HFFc6 (cell line): ENCODE measurements around the gene SMAD3. TPM values are rescaled to one million over a fixed set of nuclear protein-coding genes. Genes with fewer than 3 reads are reported as not detected.

Experiments used
- DNase-seq: peaks from one replicate; pipeline ENCODE4 v3.0.0-alpha.2; 2018
- H3K27ac Mint-ChIP-seq: 2 replicates; pipeline ENCODE4 v1.8.0; 2020; ENCODE audit warnings: mild to moderate bottlenecking, mixed read lengths
- H3K27me3 Mint-ChIP-seq: 2 replicates; pipeline ENCODE4 v1.8.0; 2021; ENCODE audit warnings: mild to moderate bottlenecking, moderate library complexity, mixed read lengths; ENCODE audit not compliant: insufficient read depth
- H3K36me3 Mint-ChIP-seq: 2 replicates; pipeline ENCODE4 v1.8.0; 2021; ENCODE audit warnings: low read depth, mixed read lengths
- H3K4me1 Mint-ChIP-seq: 2 replicates; pipeline ENCODE4 v1.8.0; 2020; ENCODE audit warnings: low read depth, mixed read lengths
- H3K4me3 Mint-ChIP-seq: 2 replicates; pipeline ENCODE4 v1.8.0; 2020; ENCODE audit warnings: mild to moderate bottlenecking, moderate library complexity, mixed read lengths
- H3K9me3 Mint-ChIP-seq: 2 replicates; pipeline ENCODE4 v1.8.0; 2020; ENCODE audit warnings: mild to moderate bottlenecking, mixed read lengths
- CTCF ChIP-seq: fragments of 200-600 bp; sonication (generic); IDR thresholded peaks from 2 replicates; pipeline ENCODE4 v1.5.0; 2021; ENCODE audit warnings: antibody characterized with exemption, mild to moderate bottlenecking
- total RNA-seq, 6 experiments: library from RNA; stranded (reverse); fragmentation: NEBNext Ultra II Directional; extraction: Animal tissue kit (Norgen Biotek cat#: 25700); gene quantifications; 2 replicates in 1 of 6; 3 replicates in 5 of 6; pipeline ENCODE4 v1.2.3, GENCODE V29; 2021

SMAD3 gene
- total RNA-seq, 6 experiments from 2014 or later, result 54.3 to 132 (median 118) TPM

GRCh38 chr15:67126551-67127330 lies 61.3 kb downstream of the SMAD3 start:
- peaks cover 15% of the 10 kb centered on the region for H3K27me3 Mint-ChIP-seq
- H3K36me3 Mint-ChIP-seq, result peaks cover 59% of the 10 kb centered on the region
- no peaks in the 10 kb centered on the region for H3K9me3 Mint-ChIP-seq
- no peak for TF ChIP-seq CTCF
- peak overlapping the region; percentile 83 for H3K4me3 Mint-ChIP-seq
- DNase-seq, result no peak
- peak overlapping the region; percentile 95 for H3K27ac Mint-ChIP-seq
- peaks cover 96% of the 10 kb centered on the region for H3K4me1 Mint-ChIP-seq

GRCh38 chr15:67127331-67127664 lies 61.9 kb downstream of the SMAD3 start:
- peak overlapping the region; percentile 95 for H3K27ac Mint-ChIP-seq
- TF ChIP-seq CTCF, result no peak
- H3K9me3 Mint-ChIP-seq, result no peaks in the 10 kb centered on the region
- peak overlapping the region; percentile 83 for H3K4me3 Mint-ChIP-seq
- DNase-seq, result no peak
- H3K27me3 Mint-ChIP-seq, result peaks cover 15% of the 10 kb centered on the region
- H3K36me3 Mint-ChIP-seq, result peaks cover 63% of the 10 kb centered on the region
- peaks cover 96% of the 10 kb centered on the region for H3K4me1 Mint-ChIP-seq

- peak; percentile 98 for DNase-seq
- no peak for TF ChIP-seq CTCF
- H3K4me1 Mint-ChIP-seq, result peaks cover 98% of the 10 kb centered on the region
- H3K4me3 Mint-ChIP-seq, result peak overlapping the region; percentile 83
- peak overlapping the region; percentile 95 for H3K27ac Mint-ChIP-seq
- H3K36me3 Mint-ChIP-seq, result peaks cover 64% of the 10 kb centered on the region
- H3K9me3 Mint-ChIP-seq, result no peaks in the 10 kb centered on the region
- H3K27me3 Mint-ChIP-seq, result peaks cover 15% of the 10 kb centered on the region
These were observed 62.6 kb downstream of the SMAD3 start for GRCh38 chr15:67127965-67128364.

- TF ChIP-seq CTCF, result no peak
- H3K9me3 Mint-ChIP-seq, result no peaks in the 10 kb centered on the region
- no peak overlapping the region for H3K4me3 Mint-ChIP-seq
- peaks cover 58% of the 10 kb centered on the region for H3K36me3 Mint-ChIP-seq
- no peak overlapping the region for H3K27ac Mint-ChIP-seq
- peaks cover 100% of the 10 kb centered on the region for H3K4me1 Mint-ChIP-seq
- no peak for DNase-seq
- H3K27me3 Mint-ChIP-seq, result peaks cover 15% of the 10 kb centered on the region
These were observed 64.8 kb downstream of the SMAD3 start for GRCh38 chr15:67130166-67130565.

- Mint-ChIP-seq H3K4me3 (0 out of 2 replicates have a peak overlapping the region, but pooled peaks have one; percentile 4), H3K36me3 (peaks cover 60% of the 10 kb centered on the region), H3K4me1 (peaks cover 100% of the 10 kb centered on the region), H3K27ac (0 out of 2 replicates have a peak overlapping the region, but pooled peaks have one; percentile 18), H3K9me3 (no peaks in the 10 kb centered on the region), H3K27me3 (peaks cover 12% of the 10 kb centered on the region)
- DNase-seq, result no peak
- TF ChIP-seq CTCF, result no peak
These were observed 65.5 kb downstream of the SMAD3 start for GRCh38 chr15:67130673-67131601.
